HG03432 (cell line): ENCODE data around the gene SPOCK3.

Experiments used
- ATAC-seq: cut with Tn5 transposase; IDR thresholded peaks from one replicate; pipeline ENCODE4 v1.9.1; 2021; ENCODE audit warnings: mild to moderate bottlenecking, moderate library complexity; ENCODE audit not compliant: unreplicated experiment

SPOCK3 gene

DNA sequence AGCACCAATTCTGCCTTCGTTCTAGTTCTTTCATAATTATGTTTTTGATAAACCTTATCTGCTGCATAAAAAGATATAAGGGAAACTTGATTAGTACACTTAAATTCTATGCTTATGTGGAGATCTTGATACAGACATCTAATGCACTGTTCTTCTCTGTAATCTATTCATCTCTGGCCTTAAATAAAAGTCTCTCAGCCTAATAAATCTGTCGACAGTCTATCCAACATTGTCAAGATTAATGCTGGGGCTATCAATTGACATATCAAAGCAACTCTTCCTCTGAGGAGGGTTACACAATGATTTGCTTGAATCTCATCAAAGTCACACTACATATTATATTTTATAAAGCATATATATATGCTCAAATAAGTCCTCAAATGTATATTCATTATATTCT lies 545.5 kb downstream of the SPOCK3 start:
- no peak for ATAC-seq

DNA sequence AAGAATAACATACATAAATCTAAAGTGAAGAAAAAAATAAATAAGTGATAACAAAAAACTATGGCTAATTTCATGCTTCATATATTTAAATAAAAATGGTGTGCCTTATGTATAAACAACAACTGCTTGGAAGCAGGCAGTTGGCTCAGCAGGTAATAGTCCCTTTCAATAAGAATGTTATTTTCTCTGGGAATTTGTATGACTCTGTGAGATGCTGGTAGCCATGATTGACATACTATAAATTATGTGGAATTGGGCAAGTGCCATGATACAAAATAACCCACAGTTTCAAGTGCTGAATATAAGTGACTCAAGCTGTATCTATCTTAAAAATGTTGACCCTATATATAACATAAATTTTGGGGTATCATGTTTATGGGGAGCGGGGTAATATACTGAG lies 546.5 kb downstream of the SPOCK3 start:
- ATAC-seq = no peak
